ENCODE data around the gene SH2D1A. TPM values are rescaled to one million over a fixed set of nuclear protein-coding genes. Genes with fewer than 3 reads are reported as not detected.

The SH2D1A gene
- total RNA-seq, 3 donors from 2014 or later (not counting 1 experiment from before 2014, with no cell fraction given): 58.4 to 73.6 (median 62.2) TPM

GRCh38 chrX:124346877-124347241, 496 bp downstream of the SH2D1A start:
- H3K4me1 Mint-ChIP-seq: peaks cover 54 to 59% of the 10 kb centered on the region in 2 donors
- H3K4me3 ChIP-seq (ENCODE audit: low read length): peak overlapping the region; percentile 63
- no peaks in the 10 kb centered on the region for H3K27me3 ChIP-seq (ENCODE audit: control insufficient read depth, insufficient read depth, low read length)
- peak overlapping the region; percentile 83 for H3K4me3 Mint-ChIP-seq
- intact Hi-C loops (cut with micrococcal nuclease): loop anchor here (2.0 to 10.0 kb wide), 2 partner anchors 16 to 282 kb away; no protein-coding TSS in a partner anchor
- no peaks in the 10 kb centered on the region for H3K9me3 Mint-ChIP-seq
- no peak for TF ChIP-seq CTCF (IDR thresholded peaks at IDR 0.05)
- peak overlapping the region; percentile 94 to 95 for H3K27ac Mint-ChIP-seq
- H3K36me3 ChIP-seq (ENCODE audit: control insufficient read depth, insufficient read depth, low read length): no peaks in the 10 kb centered on the region
- H3K36me3 Mint-ChIP-seq: no peaks in the 10 kb centered on the region
- WGBS (ENCODE audit: insufficient coverage): 49% methylated on average over 15 of the region's 15 CpGs
- peak overlapping the region; percentile 85 for H3K27ac ChIP-seq (ENCODE audit: low read length)
- H3K4me1 ChIP-seq (ENCODE audit: control insufficient read depth, insufficient read depth, low read length): peaks cover 14% of the 10 kb centered on the region
- DNase-seq: no peak
- H3K27me3 Mint-ChIP-seq (ENCODE audit: low read depth in 2 of 2): no peaks in the 10 kb centered on the region
- no peaks in the 10 kb centered on the region for H3K9me3 ChIP-seq (ENCODE audit: control insufficient read depth, insufficient read depth, low read length)
- no peak for ATAC-seq

GRCh38 chrX:124347242-124347641, 879 bp downstream of the SH2D1A start:
- Histone ChIP-seq H3K9me3 (ENCODE audit: control insufficient read depth, insufficient read depth, low read length) (no peaks in the 10 kb centered on the region), H3K27ac (ENCODE audit: low read length) (peak overlapping the region; percentile 85), H3K27me3 (ENCODE audit: control insufficient read depth, insufficient read depth, low read length) (no peaks in the 10 kb centered on the region), H3K4me3 (ENCODE audit: low read length) (peak overlapping the region; percentile 63), H3K36me3 (ENCODE audit: control insufficient read depth, insufficient read depth, low read length) (no peaks in the 10 kb centered on the region), H3K4me1 (ENCODE audit: control insufficient read depth, insufficient read depth, low read length) (peaks cover 11% of the 10 kb centered on the region)
- ATAC-seq (peak in 1 of 3 donors; percentile 7), DNase-seq (peak in 1 of 2 donors; percentile 54)
- WGBS (ENCODE audit: insufficient coverage): 19% methylated on average over 4 of the region's 5 CpGs
- peaks cover 52 to 55% of the 10 kb centered on the region in 2 donors for H3K4me1 Mint-ChIP-seq
- H3K27me3 Mint-ChIP-seq (ENCODE audit: low read depth in 2 of 2): no peaks in the 10 kb centered on the region
- H3K36me3 Mint-ChIP-seq: no peaks in the 10 kb centered on the region
- no peaks in the 10 kb centered on the region for H3K9me3 Mint-ChIP-seq
- H3K4me3 Mint-ChIP-seq: peak overlapping the region; percentile 83
- no peak for TF ChIP-seq CTCF (IDR thresholded peaks at IDR 0.05)
- intact Hi-C loops (cut with micrococcal nuclease): loop anchor here (2.0 to 10.0 kb wide), 2 partner anchors 16 to 282 kb away; no protein-coding TSS in a partner anchor
- H3K27ac Mint-ChIP-seq: peak overlapping the region; percentile 94 to 95

- Mint-ChIP-seq H3K36me3 (no peaks in the 10 kb centered on the region), H3K4me1 (peaks cover 46 to 48% of the 10 kb centered on the region in 2 donors), H3K4me3 (peak overlapping the region; percentile 83), H3K9me3 (no peaks in the 10 kb centered on the region), H3K27ac (peak overlapping the region; percentile 94 to 95), H3K27me3 (ENCODE audit: low read depth in 2 of 2) (no peaks in the 10 kb centered on the region)
- ATAC-seq (no peak), DNase-seq (no peak)
- H3K27ac ChIP-seq (ENCODE audit: low read length): peak overlapping the region; percentile 85
- H3K27me3 ChIP-seq (ENCODE audit: control insufficient read depth, insufficient read depth, low read length): no peaks in the 10 kb centered on the region
- H3K9me3 ChIP-seq (ENCODE audit: control insufficient read depth, insufficient read depth, low read length): no peaks in the 10 kb centered on the region
- intact Hi-C loops (cut with micrococcal nuclease): loop anchor here (10.0 kb wide), 1 partner anchor 283 kb away; no protein-coding TSS in a partner anchor
- H3K4me3 ChIP-seq (ENCODE audit: low read length): peak overlapping the region; percentile 63
- H3K4me1 ChIP-seq (ENCODE audit: control insufficient read depth, insufficient read depth, low read length): peaks cover 10% of the 10 kb centered on the region
- no peak for TF ChIP-seq CTCF (IDR thresholded peaks at IDR 0.05)
- WGBS (ENCODE audit: insufficient coverage): 32% methylated on average over 4 of the region's 5 CpGs
- H3K36me3 ChIP-seq (ENCODE audit: control insufficient read depth, insufficient read depth, low read length): no peaks in the 10 kb centered on the region
These were observed 1.8 kb downstream of the SH2D1A start for GRCh38 chrX:124348182-124348581.
